GM19397 (cell line): ENCODE measurements around the gene HPCAL1.
"Not testable (repeated sequence)": the region's sequence is repeated elsewhere in the genome, so short reads cannot be mapped to it uniquely, and the experiment has no call there.

ENCODE experiments used
- ATAC-seq: cut with Tn5 transposase; IDR thresholded peaks from one replicate; pipeline ENCODE4 v1.9.1; 2021; ENCODE audit warnings: mild to moderate bottlenecking, moderate library complexity; ENCODE audit not compliant: unreplicated experiment

The HPCAL1 gene

GRCh38 chr2:10283106-10284062 lies 19.3 kb upstream of the HPCAL1 start:
- no peak for ATAC-seq

- no peak for ATAC-seq
Measured at GRCh38 chr2:10284108-10284870, 18.4 kb upstream of the HPCAL1 start.

GRCh38 chr2:10285191-10285555 lies 17.5 kb upstream of the HPCAL1 start:
- no peak for ATAC-seq

- ATAC-seq = no peak
Measured at GRCh38 chr2:10285556-10286198, 17.0 kb upstream of the HPCAL1 start.

GRCh38 chr2:10286216-10287037 lies 16.3 kb upstream of the HPCAL1 start:
- no peak for ATAC-seq

- ATAC-seq = no peak
Measured at GRCh38 chr2:10287761-10288160, 14.9 kb upstream of the HPCAL1 start.

- no peak for ATAC-seq
Measured at GRCh38 chr2:10288606-10289005, 14.1 kb upstream of the HPCAL1 start.

GRCh38 chr2:10289352-10289751 lies 13.4 kb upstream of the HPCAL1 start:
- ATAC-seq = no peak

GRCh38 chr2:10289891-10290290 lies 12.8 kb upstream of the HPCAL1 start:
- no peak for ATAC-seq

- not testable (repeated sequence) for ATAC-seq
Measured at GRCh38 chr2:10291376-10291775, 11.3 kb upstream of the HPCAL1 start.

- no peak for ATAC-seq
Measured at GRCh38 chr2:10292033-10292432, 10.7 kb upstream of the HPCAL1 start.

- no peak for ATAC-seq
Measured at GRCh38 chr2:10293603-10294002, 9.1 kb upstream of the HPCAL1 start.

GRCh38 chr2:10294077-10294476 lies 8.6 kb upstream of the HPCAL1 start:
- no peak for ATAC-seq

GRCh38 chr2:10295649-10296048 lies 7.1 kb upstream of the HPCAL1 start:
- ATAC-seq = not testable (repeated sequence)

GRCh38 chr2:10296142-10296541 lies 6.6 kb upstream of the HPCAL1 start:
- ATAC-seq = no peak

GRCh38 chr2:10297191-10297830 lies 5.4 kb upstream of the HPCAL1 start:
- no peak for ATAC-seq

- no peak for ATAC-seq
Measured at GRCh38 chr2:10297959-10298531, 4.7 kb upstream of the HPCAL1 start.

- not testable (repeated sequence) for ATAC-seq
Measured at GRCh38 chr2:10298777-10299176, 3.9 kb upstream of the HPCAL1 start.

GRCh38 chr2:10300328-10300920 lies 2.3 kb upstream of the HPCAL1 start:
- no peak for ATAC-seq
